Gastroesophageal sphincter (tissue), 3 donors: ENCODE data around the gene GPX2.

Source experiments
- EP300 ChIP-seq: sonication (generic); formaldehyde crosslinking; IDR thresholded peaks from one replicate; pipeline ENCODE4 v1.6.1; 2017; ENCODE audit warnings: antibody characterized with exemption, mild to moderate bottlenecking
- POLR2A ChIP-seq, 2 donors: fragments of 450-650 bp; IDR thresholded peaks; one replicate each; pipeline ENCODE4 v1.6.1; 2017; ENCODE audit warnings: antibody characterized with exemption in 2 of 2, mild to moderate bottlenecking in 2 of 2, moderate library complexity in 1 of 2
- POLR2AphosphoS5 ChIP-seq: sonication (generic); formaldehyde crosslinking; IDR thresholded peaks from one replicate; pipeline ENCODE4 v1.6.1; 2017; ENCODE audit warnings: antibody characterized with exemption
- TF ChIP-seq, protein P1 (sequence below), 4 experiments: fragments of 200-600 bp in 2 of 4; fragments of 450-650 bp in 2 of 4; sonication (generic) in 1 of 4; IDR thresholded peaks; one replicate each; pipeline ENCODE4 v1.5.1; 2017 to 2019; ENCODE audit warnings: antibody characterized with exemption in 4 of 4, mild to moderate bottlenecking in 2 of 4, moderate library complexity in 2 of 4

DNA sequence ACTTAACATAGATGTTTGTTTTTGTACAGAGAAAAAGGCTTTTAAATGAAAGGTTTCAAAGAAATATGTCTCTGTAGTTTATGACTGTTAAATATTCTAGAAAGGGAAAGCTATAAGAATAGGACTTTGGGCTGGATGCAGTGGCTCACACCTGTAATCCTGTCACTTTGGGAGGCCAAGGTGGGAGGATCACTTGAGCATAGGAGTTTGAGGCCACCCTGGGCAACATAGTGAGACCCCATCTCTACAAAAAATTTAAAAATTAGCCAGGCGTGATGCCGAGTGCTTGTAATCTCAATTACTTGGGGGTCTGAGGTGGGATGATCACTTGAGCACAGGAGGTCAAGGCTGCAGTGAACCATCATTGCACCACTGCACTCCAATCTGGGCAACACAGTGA lies 11.4 kb downstream of the GPX2 start:
- TF ChIP-seq, protein P1, sequence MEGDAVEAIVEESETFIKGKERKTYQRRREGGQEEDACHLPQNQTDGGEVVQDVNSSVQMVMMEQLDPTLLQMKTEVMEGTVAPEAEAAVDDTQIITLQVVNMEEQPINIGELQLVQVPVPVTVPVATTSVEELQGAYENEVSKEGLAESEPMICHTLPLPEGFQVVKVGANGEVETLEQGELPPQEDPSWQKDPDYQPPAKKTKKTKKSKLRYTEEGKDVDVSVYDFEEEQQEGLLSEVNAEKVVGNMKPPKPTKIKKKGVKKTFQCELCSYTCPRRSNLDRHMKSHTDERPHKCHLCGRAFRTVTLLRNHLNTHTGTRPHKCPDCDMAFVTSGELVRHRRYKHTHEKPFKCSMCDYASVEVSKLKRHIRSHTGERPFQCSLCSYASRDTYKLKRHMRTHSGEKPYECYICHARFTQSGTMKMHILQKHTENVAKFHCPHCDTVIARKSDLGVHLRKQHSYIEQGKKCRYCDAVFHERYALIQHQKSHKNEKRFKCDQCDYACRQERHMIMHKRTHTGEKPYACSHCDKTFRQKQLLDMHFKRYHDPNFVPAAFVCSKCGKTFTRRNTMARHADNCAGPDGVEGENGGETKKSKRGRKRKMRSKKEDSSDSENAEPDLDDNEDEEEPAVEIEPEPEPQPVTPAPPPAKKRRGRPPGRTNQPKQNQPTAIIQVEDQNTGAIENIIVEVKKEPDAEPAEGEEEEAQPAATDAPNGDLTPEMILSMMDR (IDR thresholded peaks at IDR 0.05), result no peak
- TF ChIP-seq POLR2A (IDR thresholded peaks at IDR 0.05) (no peak), POLR2AphosphoS5 (no peak), EP300 (no peak)
